ENCODE data around the gene HEMGN. TPM values are rescaled to one million over a fixed set of nuclear protein-coding genes. Genes with fewer than 3 reads are reported as not detected.

Gene HEMGN
- total RNA-seq, 1 experiment from 2014 or later, result not detected

DNA sequence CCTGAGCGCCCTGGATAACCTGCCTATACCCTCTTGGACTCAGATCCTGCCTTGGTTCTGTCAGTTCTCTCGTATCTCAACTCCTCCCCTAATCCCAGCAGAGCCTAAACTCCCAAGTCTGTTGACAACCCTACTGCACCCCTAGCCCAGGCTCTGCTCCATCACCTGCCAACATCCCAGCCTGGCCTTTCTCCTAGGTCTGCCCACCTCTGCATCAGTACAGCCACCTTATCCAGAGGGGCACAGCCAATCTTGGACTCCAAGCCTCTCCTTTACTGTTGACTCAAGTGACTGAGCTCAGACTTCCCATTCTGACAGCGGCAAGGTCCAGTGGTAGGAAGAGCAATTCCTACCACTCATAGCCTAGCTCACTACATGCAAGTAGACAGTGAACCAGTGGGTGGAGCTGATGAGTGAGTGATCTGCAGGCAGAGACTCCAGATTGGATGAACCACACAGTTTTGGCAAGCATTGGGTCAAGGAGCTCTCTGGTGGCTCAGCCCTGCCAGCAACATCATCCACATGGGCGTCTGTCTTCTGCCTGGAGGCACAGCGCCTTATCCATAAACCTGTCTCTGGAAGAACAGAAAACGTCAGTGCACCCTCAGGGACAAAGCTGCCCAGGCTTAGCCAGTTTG, 42.2 kb downstream of the HEMGN start:
- DNase-seq (ENCODE audit: low spot score), result peak; percentile 35

GRCh38 chr9:97895211-97895610, 42.8 kb downstream of the HEMGN start:
- no peak for DNase-seq (ENCODE audit: low spot score)

GRCh38 chr9:97892421-97892820, 45.6 kb downstream of the HEMGN start:
- DNase-seq (ENCODE audit: low spot score), result no peak

GRCh38 chr9:97891736-97892135, 46.2 kb downstream of the HEMGN start:
- DNase-seq (ENCODE audit: low spot score), result no peak

DNA sequence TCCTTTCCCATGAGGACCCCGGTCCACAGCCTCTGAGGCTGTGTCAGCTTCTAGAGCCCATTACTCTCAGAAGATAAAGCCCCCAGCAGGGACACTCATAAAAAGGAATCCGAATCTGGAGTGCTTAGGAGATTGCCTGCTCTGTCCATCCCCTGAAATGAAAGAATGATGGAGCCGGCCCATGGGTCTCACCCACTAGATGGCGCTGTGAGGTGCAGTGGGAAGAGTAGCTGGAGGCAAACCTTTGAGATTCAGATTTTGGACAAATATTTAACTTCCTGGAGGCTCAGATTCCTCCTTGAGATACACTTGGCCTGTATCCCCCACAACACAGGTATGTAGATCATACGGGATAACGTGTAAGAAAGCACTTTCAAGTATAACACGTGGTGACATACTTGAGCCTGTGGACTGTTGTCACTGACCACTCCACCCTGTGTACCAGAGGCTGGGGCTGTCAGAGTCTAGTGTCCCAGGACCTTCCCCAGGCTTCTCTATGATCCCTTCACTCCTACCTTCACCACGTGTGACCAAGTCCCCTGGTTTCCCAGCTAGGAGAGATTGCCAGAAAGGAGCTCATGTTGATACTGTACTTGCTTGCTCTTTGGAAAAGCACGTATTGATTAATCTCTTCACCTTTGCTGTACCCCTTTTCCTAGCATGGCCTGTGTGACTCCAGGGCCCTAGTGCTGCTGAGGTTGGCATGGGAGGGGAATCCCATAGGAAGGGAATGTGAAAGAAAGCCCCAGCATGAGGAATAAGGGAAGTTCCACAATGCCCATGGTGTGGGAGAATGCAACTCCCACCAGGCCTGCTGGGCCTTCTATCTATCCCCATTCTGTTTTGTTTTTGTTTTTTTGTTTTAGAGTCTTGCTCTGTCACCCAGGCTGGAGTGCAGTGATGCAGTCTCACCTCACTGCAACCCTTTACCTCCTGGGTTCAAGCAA, 47.8 kb downstream of the HEMGN start:
- DNase-seq (ENCODE audit: low spot score), result no peak

- DNase-seq (ENCODE audit: low spot score), result no peak
These were observed 57.6 kb downstream of the HEMGN start for GRCh38 chr9:97880336-97880735.

Other genes starting within 250 kb of the HEMGN start
- 2.7 and 5.9 TPM in 2 replicates for gene XPA, start 240.8 kb downstream of the HEMGN start, total RNA-seq (2014; rRNA removed; shearing (Covaris generic))
- gene FOXE1, start 84.9 kb downstream of the HEMGN start, total RNA-seq (2014; rRNA removed; shearing (Covaris generic)), result not detected in 2 replicates
- 16.6 and 19.1 TPM in 2 replicates for gene TRMO, start 15.7 kb downstream of the HEMGN start, total RNA-seq (2014; rRNA removed; shearing (Covaris generic))
- 12.2 and 16.3 TPM in 2 replicates for gene ANP32B, start 45.2 kb upstream of the HEMGN start, total RNA-seq (2014; rRNA removed; shearing (Covaris generic))
- gene NANS, start 118.6 kb upstream of the HEMGN start, total RNA-seq (2014; rRNA removed; shearing (Covaris generic)), result 119 and 152 TPM in 2 replicates
- 17.8 and 18.9 TPM in 2 replicates for gene TRIM14, start 181.1 kb upstream of the HEMGN start, total RNA-seq (2014; rRNA removed; shearing (Covaris generic))